Activated CD8-positive, alpha-beta memory T cell treated with anti-CD3 and anti-CD28 coated beads, Interleukin-2, amount 50 U/mL, for 48 hours (primary cell): Measurements from ENCODE around the gene GTF3C4.
A peak's percentile ranks its signal among the peaks of the same experiment; 100 is the strongest.

Experiments
- DNase-seq: peaks from one replicate; pipeline ENCODE4 v3.0.0-alpha.2; 2020

The GTF3C4 gene

DNA sequence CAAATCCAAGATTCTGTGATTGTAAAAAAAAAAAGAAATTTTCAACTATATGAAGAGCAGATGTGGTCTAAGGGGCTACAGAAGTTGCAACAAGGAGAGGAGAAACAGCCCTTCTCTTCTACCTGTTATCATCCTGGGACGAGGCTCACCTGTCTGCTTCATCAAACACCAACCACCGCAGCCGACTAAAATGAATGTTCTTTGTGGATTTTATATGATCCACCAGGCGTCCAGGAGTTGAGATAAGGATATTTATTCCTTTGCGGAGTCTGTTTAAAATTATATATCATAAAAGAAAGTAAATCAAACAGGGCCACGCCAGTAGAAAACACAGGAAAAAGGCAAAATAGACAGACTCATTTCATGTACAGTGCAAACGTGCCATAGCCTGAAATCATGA lies 22.0 kb upstream of the GTF3C4 start:
- DNase-seq: no peak

DNA sequence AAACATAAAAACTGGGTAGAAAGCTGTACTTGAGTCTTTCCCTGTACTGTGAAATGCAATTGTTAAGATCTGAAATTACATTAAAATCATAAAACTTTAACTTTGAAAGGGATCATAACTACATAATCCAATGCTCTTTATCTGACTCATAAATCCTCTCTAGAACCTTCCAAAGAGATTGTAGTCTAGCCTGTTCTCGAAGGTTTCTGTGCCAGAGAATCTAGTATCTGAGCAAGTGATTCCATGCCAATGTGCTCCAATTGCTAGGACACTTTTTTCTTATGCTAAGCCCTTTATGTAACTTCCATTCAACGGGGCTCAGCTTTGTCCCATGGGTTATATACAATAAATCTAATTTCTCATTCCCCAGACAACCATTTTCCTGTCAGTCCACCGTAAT lies 21.6 kb upstream of the GTF3C4 start:
- DNase-seq: no peak

GRCh38 chr9:132651259-132651658 lies 19.0 kb upstream of the GTF3C4 start:
- no peak for DNase-seq

- no peak for DNase-seq
These were observed 14.0 kb upstream of the GTF3C4 start for GRCh38 chr9:132656299-132656698.

GRCh38 chr9:132662152-132662945 lies 7.9 kb upstream of the GTF3C4 start:
- no peak for DNase-seq

DNA sequence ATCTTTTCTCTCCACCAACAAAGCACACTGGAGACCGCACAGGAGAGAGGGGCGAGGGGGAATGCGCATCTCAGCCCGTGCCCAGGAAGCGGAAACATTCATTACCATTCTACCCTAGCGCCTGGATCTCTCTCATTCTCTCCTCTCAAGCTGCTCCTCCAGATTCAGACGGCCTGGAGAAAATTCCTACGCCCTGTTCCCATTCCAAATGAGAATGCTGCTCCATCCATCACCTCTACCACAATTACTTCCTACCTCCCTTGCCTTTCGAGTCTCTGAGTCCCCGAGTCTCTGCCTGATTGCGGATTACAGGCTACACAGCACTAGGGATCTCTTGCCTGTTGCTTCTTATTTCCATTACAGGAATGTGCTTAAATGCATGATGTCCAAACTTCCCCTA lies 7.1 kb upstream of the GTF3C4 start:
- DNase-seq: no peak

GRCh38 chr9:132663851-132664250 lies 6.4 kb upstream of the GTF3C4 start:
- DNase-seq: no peak

DNA sequence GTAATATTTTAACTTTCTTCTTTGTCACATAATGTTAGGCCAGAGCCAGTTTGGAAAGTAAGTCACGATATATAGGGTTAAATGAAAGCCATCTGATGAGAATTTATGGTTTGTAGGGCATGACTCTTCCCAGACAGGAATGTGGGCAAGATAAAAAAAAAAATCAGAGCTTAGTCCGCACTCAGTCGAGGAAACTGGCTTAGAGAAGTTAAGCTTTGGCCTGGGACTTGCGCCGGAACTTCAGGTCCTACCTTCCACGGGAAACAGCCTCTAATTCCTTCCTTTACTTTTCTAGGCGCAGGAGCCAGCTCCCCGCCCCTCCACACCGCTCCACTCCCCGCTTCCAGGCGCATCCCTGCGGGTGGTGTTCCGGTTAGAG lies 956 bp upstream of the GTF3C4 start:
- DNase-seq: no peak

DNA sequence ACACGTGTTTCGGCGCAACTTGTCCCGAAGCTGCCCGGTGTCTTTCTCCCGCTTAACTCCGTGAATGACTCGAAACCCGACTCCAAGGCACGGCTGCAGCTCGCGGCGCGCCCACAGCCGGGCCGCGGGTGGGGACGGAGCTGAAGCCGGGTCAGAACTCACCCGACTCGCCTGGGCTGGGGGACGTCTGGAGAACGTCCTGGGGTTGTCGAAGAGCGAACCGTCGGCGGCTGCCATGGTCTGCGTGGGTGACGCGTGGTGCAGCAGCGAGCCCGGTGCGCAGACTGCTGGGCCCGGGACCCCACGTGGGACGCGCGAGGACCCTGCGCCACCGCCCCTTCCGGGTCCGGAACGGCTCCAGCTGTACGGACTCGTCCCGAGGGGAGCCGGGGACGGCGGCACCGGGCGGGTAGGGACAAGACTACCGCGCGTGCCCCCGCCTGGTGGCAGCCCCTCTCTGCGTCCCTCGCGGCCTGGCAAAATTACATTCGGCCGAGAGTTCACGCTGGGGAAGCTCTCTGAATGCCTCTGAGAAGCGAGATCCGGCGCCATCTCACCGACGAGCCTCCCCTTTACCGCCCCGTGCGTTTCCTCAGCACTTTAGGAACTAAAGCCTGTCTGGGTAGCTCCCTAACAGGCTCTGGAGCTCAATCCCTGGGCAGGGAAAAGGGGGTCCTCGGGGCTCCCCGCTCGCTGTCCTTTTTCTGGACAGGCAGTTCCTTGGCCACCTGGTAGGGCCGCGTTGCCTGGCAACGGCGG lies 387 bp upstream of the GTF3C4 start, which contains the start of gene DDX31:
Gene DDX31 (minus strand): TSS at position 286 of the 759 bp plus-strand sequence. CDS start 49 bp downstream, at position 237.
- DNase-seq: peak; percentile 95

GRCh38 chr9:132671620-132672412 lies 1.6 kb downstream of the GTF3C4 start:
- DNase-seq: no peak

GRCh38 chr9:132672413-132672690 lies 2.1 kb downstream of the GTF3C4 start:
- no peak for DNase-seq

GRCh38 chr9:132673355-132673754 lies 3.1 kb downstream of the GTF3C4 start:
- no peak for DNase-seq

- DNase-seq: no peak
These were observed 4.2 kb downstream of the GTF3C4 start for GRCh38 chr9:132674485-132674884.

DNA sequence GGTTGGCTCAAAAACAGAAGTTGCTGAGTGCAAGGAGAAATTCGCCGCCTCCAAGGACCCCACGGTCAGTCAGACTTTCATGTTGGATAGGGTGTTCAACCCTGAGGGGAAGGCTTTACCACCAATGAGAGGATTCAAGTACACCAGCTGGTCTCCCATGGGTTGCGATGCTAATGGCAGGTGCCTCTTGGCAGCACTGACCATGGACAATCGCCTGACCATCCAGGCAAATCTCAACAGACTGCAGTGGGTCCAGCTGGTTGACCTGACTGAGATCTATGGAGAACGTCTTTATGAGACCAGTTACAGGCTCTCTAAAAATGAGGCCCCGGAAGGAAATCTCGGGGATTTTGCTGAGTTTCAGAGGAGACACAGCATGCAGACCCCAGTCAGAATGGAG lies 7.7 kb downstream of the GTF3C4 start:
- no peak for DNase-seq

GRCh38 chr9:132679946-132680625 lies 9.8 kb downstream of the GTF3C4 start:
- no peak for DNase-seq

DNA sequence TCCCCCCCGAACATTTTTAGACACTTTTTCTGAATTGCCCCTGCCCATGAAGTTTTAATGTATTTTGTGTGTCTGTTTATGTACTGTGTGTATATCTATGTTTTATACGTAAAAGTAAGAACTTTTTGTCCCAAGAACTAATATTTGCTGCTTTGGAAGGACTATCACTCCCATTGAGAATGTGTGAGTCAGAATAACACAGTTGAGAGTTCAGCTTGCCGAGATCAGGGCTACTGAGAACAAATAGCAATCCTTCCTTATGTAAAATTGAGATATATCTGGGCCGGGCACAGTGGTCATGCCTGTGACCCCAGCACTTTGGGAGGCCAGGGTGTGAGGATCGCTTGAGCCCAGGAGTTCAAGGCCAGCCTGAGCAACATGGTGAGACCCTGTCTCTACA lies 11.3 kb downstream of the GTF3C4 start:
- DNase-seq: no peak

DNA sequence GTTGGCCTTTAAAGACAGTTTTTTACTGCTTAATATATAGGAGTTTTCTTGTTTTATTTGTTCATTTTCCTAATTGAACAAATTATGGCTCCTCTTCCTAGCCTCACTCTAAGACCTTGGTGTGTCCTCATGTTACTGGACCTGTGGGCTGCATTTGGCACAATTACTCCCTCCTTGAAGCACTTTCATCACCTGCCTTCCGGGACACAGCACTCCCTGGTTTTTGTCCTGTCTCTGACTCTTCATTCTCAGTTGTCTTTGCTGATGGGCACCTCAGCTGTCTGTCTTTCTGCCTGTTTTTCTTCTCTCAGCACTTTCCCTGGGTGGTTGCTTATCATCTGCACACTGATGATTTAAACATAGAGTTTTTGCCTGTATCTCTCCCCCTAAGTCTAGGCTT lies 13.6 kb downstream of the GTF3C4 start:
- no peak for DNase-seq

GRCh38 chr9:132690696-132691095 lies 20.4 kb downstream of the GTF3C4 start:
- no peak for DNase-seq

DNA sequence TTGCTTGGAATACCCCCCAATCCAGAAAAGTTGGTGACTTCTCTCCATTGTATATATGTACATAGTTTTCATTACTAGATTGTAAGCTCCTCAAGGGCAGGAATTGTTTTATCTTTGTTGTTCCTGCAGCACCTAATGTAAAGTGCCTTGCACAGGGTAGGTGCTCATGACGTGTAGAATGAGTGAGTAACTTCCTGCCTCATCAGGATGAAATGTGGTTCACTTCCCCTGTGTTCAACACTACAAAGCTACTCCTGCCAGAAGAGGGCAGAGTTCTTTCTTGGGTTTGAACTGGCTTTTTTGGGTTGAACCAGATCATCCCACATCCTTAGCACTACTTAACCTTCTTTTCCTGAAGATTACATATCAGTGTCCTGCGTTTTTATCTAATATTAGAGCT lies 23.9 kb downstream of the GTF3C4 start:
- no peak for DNase-seq

- DNase-seq: no peak
These were observed 27.0 kb downstream of the GTF3C4 start for GRCh38 chr9:132697230-132697629.

- DNase-seq: no peak
These were observed 28.7 kb downstream of the GTF3C4 start for GRCh38 chr9:132698989-132699388.

DNA sequence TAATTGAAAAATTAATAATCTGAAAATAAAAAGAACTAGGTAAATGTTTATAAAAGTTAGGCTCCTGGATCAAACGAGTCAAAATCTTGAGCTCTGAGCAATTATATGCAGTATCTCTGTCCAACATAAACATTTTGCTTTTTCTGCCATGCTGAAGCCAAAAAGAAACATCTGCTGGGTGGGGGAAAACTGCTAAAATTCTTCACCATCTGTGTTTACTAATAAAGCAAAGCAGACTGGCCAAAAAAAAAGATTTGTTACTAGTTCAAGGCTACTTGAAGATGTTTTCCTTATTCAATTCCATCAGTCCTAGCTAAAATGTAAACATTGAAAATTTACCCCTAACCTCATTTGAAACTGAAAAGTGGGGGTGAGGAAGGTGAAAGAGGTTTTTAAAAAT lies 29.7 kb downstream of the GTF3C4 start:
- DNase-seq: no peak

- no peak for DNase-seq
These were observed 32.0 kb downstream of the GTF3C4 start for GRCh38 chr9:132702254-132702653.
